Erythroblast (primary cell): ENCODE data around the gene SERPINA6.

Source experiments
- GATA1 ChIP-seq: IDR thresholded peaks from 2 replicates; pipeline ENCODE4 v1.6.1; 2011; ENCODE audit warnings: low read depth, mild to moderate bottlenecking, control low read depth, low read length, moderate library complexity
- POLR2A ChIP-seq: IDR thresholded peaks from 2 replicates; pipeline ENCODE4 v1.6.1; 2011; ENCODE audit warnings: mild to moderate bottlenecking, low read length

GRCh38 chr14:94285158-94285557 lies 38.0 kb downstream of the SERPINA6 start:
- no peak for TF ChIP-seq POLR2A
- no peak for TF ChIP-seq GATA1
